K562 (cell line): ENCODE results near the gene HOXC11. TPM values are rescaled to one million over a fixed set of nuclear protein-coding genes. Genes with fewer than 3 reads are reported as not detected.

Experiments used
- ATAC-seq: fragments of 200-7000 bp; cut with Tn5 transposase; 3 replicates; pipeline ENCODE4 v1.9.1; 2020; ENCODE audit warnings: moderate library complexity
- BruUV-seq: library from RNA; stranded (reverse); fragments of 400-500 nt; replicated peaks from 2 replicates; lab custom pipeline; 2021; lab: Mats Ljungman, UMichigan
- CTCF ChIA-PET: fragments of 300-600 bp; formaldehyde crosslinking; extraction: SDS; loops from one replicate; lab custom pipeline; 2021; ENCODE audit warnings: low intra/inter-chr PET ratio; lab: Yijun Ruan, JAX
- POLR2A ChIA-PET: fragments of 300-600, 350-650 bp; sonication (Branson Sonifier 250); formaldehyde crosslinking; extraction: SDS; loops from one replicate; lab custom pipeline; 2021; ENCODE audit warnings: antibody characterized with exemption, inconsistent platforms; lab: Yijun Ruan, JAX
- DNase-seq, 4 experiments: peaks; one replicate each; pipeline versions ENCODE4 v3.0.0 to v3.0.0-alpha.2; 2011 to 2018; ENCODE audit warnings: low spot score in 3 of 4, mixed read lengths in 3 of 4; ENCODE audit errors: extremely low read depth in 1 of 4
- FAIRE-seq: peaks from 2 replicates; lab custom pipeline; 2011; peaks lifted over from hg19 to GRCh38; lab: Jason Lieb, UNC
- H2AFZ ChIP-seq: 2 replicates; pipeline ENCODE4 v1.6.0; 2011; ENCODE audit warnings: low read depth, low read length, control low read depth, inconsistent platforms
- H3K27ac ChIP-seq: fragments of 200-600 bp; 3 replicates; pipeline ENCODE4 v1.8.0; 2011; ENCODE audit warnings: low read depth, mild to moderate bottlenecking, control low read depth, inconsistent platforms, low read length, moderate library complexity, mixed read lengths; ENCODE audit errors: extremely low read depth
- H3K27me3 ChIP-seq, 2 experiments: fragments of 300-600 bp in 1 of 2; 2 replicates in 1 of 2; 3 replicates in 1 of 2; pipeline versions ENCODE4 v1.6.0 to v1.8.0; 2011; ENCODE audit warnings: inconsistent platforms in 2 of 2, low read length in 2 of 2, mild to moderate bottlenecking in 1 of 2, mixed read lengths in 1 of 2, moderate library complexity in 1 of 2; ENCODE audit not compliant: control insufficient read depth in 2 of 2, insufficient read depth in 2 of 2
- H3K36me3 ChIP-seq: fragments of 300-600 bp; 3 replicates; pipeline ENCODE4 v1.8.0; 2011; ENCODE audit warnings: mild to moderate bottlenecking, low read length, inconsistent platforms; ENCODE audit not compliant: control insufficient read depth, insufficient read depth
- H3K4me1 ChIP-seq, 2 experiments: fragments of 200-600 bp in 1 of 2; replicated peaks in 1 of 2; 2 replicates in 1 of 2; 3 replicates in 1 of 2; pipeline versions ENCODE4 v1.5.1 to v1.8.0; 2011; ENCODE audit warnings: inconsistent platforms in 2 of 2, low read length in 2 of 2, mild to moderate bottlenecking in 1 of 2, mixed read lengths in 1 of 2, moderate library complexity in 1 of 2; ENCODE audit not compliant: control insufficient read depth in 2 of 2, insufficient read depth in 2 of 2
- H3K4me2 ChIP-seq: 2 replicates; pipeline ENCODE4 v1.6.1; 2011; ENCODE audit warnings: low read length, control low read depth, inconsistent platforms, mixed read lengths; ENCODE audit not compliant: insufficient read depth
- H3K4me3 ChIP-seq: fragments of 200-600 bp; sonication (generic), shearing (Covaris generic); 2 replicates; pipeline ENCODE4 v1.5.1; 2016; ENCODE audit warnings: control low read depth, inconsistent platforms
- H3K79me2 ChIP-seq: fragments of 200-600 bp; 3 replicates; pipeline ENCODE4 v1.8.0; 2011; ENCODE audit warnings: low read length, inconsistent platforms; ENCODE audit not compliant: control insufficient read depth, insufficient read depth
- H3K9ac ChIP-seq, 2 experiments: 2 replicates each; pipeline versions ENCODE4 v1.6.0 to v1.6.1; 2011; ENCODE audit warnings: low read depth in 2 of 2, low read length in 2 of 2, control low read depth in 1 of 2, inconsistent platforms in 1 of 2, mild to moderate bottlenecking in 1 of 2, mixed read lengths in 1 of 2; ENCODE audit not compliant: insufficient read depth in 1 of 2
- H3K9me1 ChIP-seq: one replicate; pipeline ENCODE4 v1.6.0; 2011; ENCODE audit warnings: inconsistent platforms, mild to moderate bottlenecking, low read length, moderate library complexity; ENCODE audit not compliant: control insufficient read depth, insufficient read depth
- H3K9me3 ChIP-seq: replicated peaks from 2 replicates; pipeline ENCODE4 v1.5.1; 2011; ENCODE audit warnings: low read depth, low read length, inconsistent platforms; ENCODE audit not compliant: control insufficient read depth, insufficient read depth
- H4K20me1 ChIP-seq: replicated peaks from 2 replicates; pipeline ENCODE4 v1.6.1; 2011; ENCODE audit warnings: low read length, inconsistent platforms, mixed read lengths; ENCODE audit not compliant: control insufficient read depth, insufficient read depth
- GATAD2A ChIP-seq: fragments of 450-650 bp; IDR thresholded peaks from 2 replicates; pipeline ENCODE4 v1.6.1; 2017
- HNRNPH1 ChIP-seq: fragments of 200-400 bp; formaldehyde crosslinking; optimal IDR thresholded peaks from 2 replicates; pipeline ENCODE3; 2017; ENCODE audit warnings: low read depth, mild to moderate bottlenecking, low read length, moderate library complexity
- MXI1 ChIP-seq: IDR thresholded peaks from 2 replicates; pipeline ENCODE4 v1.6.1; 2011; ENCODE audit warnings: low read depth, mild to moderate bottlenecking, improper control_type of control experiment, low read length
- NCOA1 ChIP-seq: fragments of 450-650 bp; IDR thresholded peaks from 2 replicates; pipeline ENCODE4 v1.6.1; 2016; ENCODE audit warnings: low read depth
- RFX7 ChIP-seq: fragments of 250-450 bp; sonication (Bioruptor Pico); IDR thresholded peaks from 2 replicates; pipeline ENCODE4 v1.5.1; 2021; ENCODE audit warnings: mild to moderate bottlenecking
- TCF7 ChIP-seq: sonication (generic); IDR thresholded peaks from 2 replicates; pipeline ENCODE4 v1.6.1; 2016; ENCODE audit warnings: antibody characterized with exemption, borderline replicate concordance
- ZNF12 ChIP-seq: sonication (generic); formaldehyde crosslinking; IDR thresholded peaks from 2 replicates; pipeline ENCODE4 v1.4.0; 2020; ENCODE audit warnings: mild to moderate bottlenecking, missing genetic modification reagents
- ZNF717 ChIP-seq: fragments of 250-450 bp; sonication (Bioruptor Pico); IDR thresholded peaks from 2 replicates; pipeline ENCODE4 v1.5.0; 2021
- WGBS: fragments of 100-300 bp; shearing (Covaris generic); methylation state at CpG from one replicate; pipeline ENCODE4 v1.1.6; 2016; ENCODE audit warnings: low coverage, mixed read lengths; ENCODE audit not compliant: insufficient coverage; ENCODE audit errors: missing lambda C conversion rate; 5-methylcytosine and 5-hydroxymethylcytosine counted together
- in situ Hi-C: fragments of 300-500 bp; cut with MboI; formaldehyde crosslinking; loops from 4 replicates; pipeline ENCODE4 v1.15.0; 2018; ENCODE audit warnings: inconsistent platforms, mixed read lengths
- intact Hi-C: fragments of 100-400 bp; cut with micrococcal nuclease; formaldehyde crosslinking; loops from 2 replicates; pipeline ENCODE4 v1.14.2; 2022
- polyA plus RNA-seq, 8 experiments: library from polyadenylated mRNA; depleted of rRNA in 4 of 8; stranded (reverse) in 5 of 8; unstranded in 3 of 8; fragments of >200 nt; fragmentation: Nextera tagmentation in 2 of 8; fragmentation: Illumina TruSeq in 1 of 8; extraction: Ambion mirVana in 2 of 8; extraction: Trizol in 1 of 8; gene quantifications; 2 replicates each; pipeline versions ENCODE4 v1.2.1 to v1.2.3, GENCODE V29; 2011 to 2014; ENCODE audit warnings: inconsistent platforms in 1 of 8, missing spikeins in 1 of 8
- total RNA-seq, 7 experiments: library from RNA; depleted of rRNA in 6 of 7; stranded (reverse); fragments of >200 nt in 6 of 7; fragmentation: Illumina TruSeq in 2 of 7; extraction: Trizol in 2 of 7; gene quantifications; 2 replicates each; pipeline versions ENCODE4 v1.2.1 to v1.2.3, GENCODE V29; 2011 to 2021; ENCODE audit warnings: low replicate concordance in 1 of 7
- TF ChIP-seq, protein P1 (sequence below), 2 experiments: IDR thresholded peaks; 2 replicates each; pipeline ENCODE4 v1.6.1; 2011; ENCODE audit warnings: borderline replicate concordance in 1 of 2, control low read depth in 1 of 2, low read depth in 1 of 2, low read length in 1 of 2, mild to moderate bottlenecking in 1 of 2, mixed read lengths in 1 of 2, moderate library complexity in 1 of 2; ENCODE audit not compliant: insufficient read depth in 1 of 2, insufficient read length in 1 of 2, poor library complexity in 1 of 2, severe bottlenecking in 1 of 2; ENCODE audit errors: extremely low read depth in 1 of 2
- TF ChIP-seq, protein P2 (sequence below): sonication (generic); IDR thresholded peaks from 2 replicates; pipeline ENCODE4 v1.6.1; 2016
- TF ChIP-seq, protein P3 (sequence below): sonication (generic); formaldehyde crosslinking; IDR thresholded peaks from 2 replicates; pipeline ENCODE4 v1.8.1; 2023; ENCODE audit warnings: mild to moderate bottlenecking, missing genetic modification reagents, moderate library complexity
- TF ChIP-seq, protein P4 (sequence below): fragments of 200-800 bp; sonication (Bioruptor generic); IDR thresholded peaks from 2 replicates; pipeline ENCODE4 v1.6.1; 2017; ENCODE audit warnings: missing genetic modification characterization, missing compliant biosample characterization
- TF ChIP-seq, protein P5 (sequence below): IDR thresholded peaks from 2 replicates; pipeline ENCODE4 v1.6.1; 2016; ENCODE audit warnings: missing genetic modification characterization, missing compliant biosample characterization

Gene HOXC11
- total and polyA plus RNA-seq, 9 of the 15 experiments (the other 6 are each of a cell fraction or from before 2014, with no cell fraction given), result not detected

DNA sequence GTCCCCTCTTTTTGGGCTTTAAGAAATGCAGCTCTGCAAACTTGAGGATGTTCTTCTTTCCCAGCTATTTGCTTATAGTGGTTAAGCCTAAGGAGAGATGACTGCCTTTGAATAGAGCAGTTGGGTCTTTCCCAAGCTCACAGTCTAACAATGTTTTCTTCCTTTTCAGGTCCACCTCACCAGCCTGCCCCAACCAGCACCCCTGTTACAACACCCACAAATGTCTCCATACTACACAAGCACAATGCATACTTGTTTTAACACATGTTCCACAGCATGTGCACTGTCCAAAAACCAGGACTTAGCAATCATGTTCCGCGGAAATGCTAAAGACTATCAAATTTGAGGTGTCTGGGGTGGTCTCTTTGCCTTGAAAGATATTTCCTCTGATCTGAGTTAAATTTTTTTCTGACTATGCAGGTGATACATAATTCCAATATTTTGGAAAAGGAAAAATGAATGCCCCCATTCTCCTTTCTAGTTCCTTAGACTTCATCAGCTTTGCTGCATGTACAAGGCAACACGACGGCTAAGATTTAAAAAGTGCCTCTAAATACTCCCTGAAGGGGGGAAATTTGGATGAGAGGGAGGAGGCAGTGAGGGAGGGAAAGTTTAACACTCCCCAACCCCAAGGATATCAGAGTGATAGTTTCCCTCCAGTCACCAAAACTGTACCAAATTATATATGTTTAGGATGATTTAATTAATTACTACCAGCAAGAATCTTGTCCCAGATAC lies 40.9 kb upstream of the HOXC11 start (continued):
- TF ChIP-seq MXI1 (no peak), GATAD2A (no peak), TCF7 (no peak), HNRNPH1 (no peak)
- TF ChIP-seq, protein P1, sequence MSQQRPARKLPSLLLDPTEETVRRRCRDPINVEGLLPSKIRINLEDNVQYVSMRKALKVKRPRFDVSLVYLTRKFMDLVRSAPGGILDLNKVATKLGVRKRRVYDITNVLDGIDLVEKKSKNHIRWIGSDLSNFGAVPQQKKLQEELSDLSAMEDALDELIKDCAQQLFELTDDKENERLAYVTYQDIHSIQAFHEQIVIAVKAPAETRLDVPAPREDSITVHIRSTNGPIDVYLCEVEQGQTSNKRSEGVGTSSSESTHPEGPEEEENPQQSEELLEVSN (IDR thresholded peaks at IDR 0.05; ENCODE audit: borderline replicate concordance in 1 of 2, extremely low read depth in 1 of 2, insufficient read depth in 1 of 2, insufficient read length in 1 of 2, low read depth in 1 of 2, low read length in 1 of 2, poor library complexity in 1 of 2, severe bottlenecking in 1 of 2), result no peak
- TF ChIP-seq, protein P2, sequence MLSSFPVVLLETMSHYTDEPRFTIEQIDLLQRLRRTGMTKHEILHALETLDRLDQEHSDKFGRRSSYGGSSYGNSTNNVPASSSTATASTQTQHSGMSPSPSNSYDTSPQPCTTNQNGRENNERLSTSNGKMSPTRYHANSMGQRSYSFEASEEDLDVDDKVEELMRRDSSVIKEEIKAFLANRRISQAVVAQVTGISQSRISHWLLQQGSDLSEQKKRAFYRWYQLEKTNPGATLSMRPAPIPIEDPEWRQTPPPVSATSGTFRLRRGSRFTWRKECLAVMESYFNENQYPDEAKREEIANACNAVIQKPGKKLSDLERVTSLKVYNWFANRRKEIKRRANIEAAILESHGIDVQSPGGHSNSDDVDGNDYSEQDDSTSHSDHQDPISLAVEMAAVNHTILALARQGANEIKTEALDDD, result no peak
- TF ChIP-seq, all 486 proteins: peak for 0

DNA sequence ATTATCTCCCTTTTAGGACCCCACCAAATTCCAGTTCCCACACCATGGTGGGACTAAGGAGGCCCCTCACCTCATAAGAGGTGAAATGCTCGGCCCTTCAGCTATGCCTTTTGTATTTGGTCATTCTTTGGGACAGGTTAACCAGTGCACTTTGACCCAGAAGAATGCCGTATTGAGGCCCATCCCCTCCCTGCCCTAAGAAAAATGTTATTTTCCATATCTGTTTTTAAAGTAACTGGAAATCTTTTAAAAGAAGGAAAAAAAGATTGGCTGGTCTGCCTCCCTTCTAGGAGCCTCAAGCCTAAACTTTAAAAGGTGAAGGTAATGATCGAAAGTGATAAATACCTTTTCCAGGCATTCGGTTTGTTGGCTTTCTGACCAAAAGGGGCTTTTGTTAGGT lies 40.0 kb upstream of the HOXC11 start:
- Histone ChIP-seq H3K9me3 (no peaks in the 10 kb centered on the region), H3K9ac (no peak overlapping the region), H3K9me1 (no peaks in the 10 kb centered on the region), H3K4me2 (no peak overlapping the region), H3K36me3 (no peaks in the 10 kb centered on the region), H4K20me1 (no peaks in the 10 kb centered on the region), H3K4me1 (peaks cover 0 to 4% of the 10 kb centered on the region in 2 experiments; a peak in 2 of 5 replicates), H2AFZ (no peak overlapping the region), H3K27me3 (peaks cover 51 to 74% of the 10 kb centered on the region in 2 experiments), H3K27ac (no peak overlapping the region), H3K4me3 (no peak overlapping the region), H3K79me2 (no peaks in the 10 kb centered on the region)
- FAIRE-seq (no peak), ATAC-seq (no peak), DNase-seq (no peak)
- intact Hi-C loops, result no loop called here
- ChIA-PET POLR2A (interaction anchor here (0.7 to 1.2 kb wide), 2 partner anchors 16 to 233 kb away, joined by 3 read pairs; no protein-coding TSS in a partner anchor), CTCF (no interaction called here)
- WGBS, result 0% methylated on average over 4 of the region's 4 CpGs
- TF ChIP-seq, protein P3, sequence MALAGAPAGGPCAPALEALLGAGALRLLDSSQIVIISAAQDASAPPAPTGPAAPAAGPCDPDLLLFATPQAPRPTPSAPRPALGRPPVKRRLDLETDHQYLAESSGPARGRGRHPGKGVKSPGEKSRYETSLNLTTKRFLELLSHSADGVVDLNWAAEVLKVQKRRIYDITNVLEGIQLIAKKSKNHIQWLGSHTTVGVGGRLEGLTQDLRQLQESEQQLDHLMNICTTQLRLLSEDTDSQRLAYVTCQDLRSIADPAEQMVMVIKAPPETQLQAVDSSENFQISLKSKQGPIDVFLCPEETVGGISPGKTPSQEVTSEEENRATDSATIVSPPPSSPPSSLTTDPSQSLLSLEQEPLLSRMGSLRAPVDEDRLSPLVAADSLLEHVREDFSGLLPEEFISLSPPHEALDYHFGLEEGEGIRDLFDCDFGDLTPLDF (CRISPR knock-in tag), result no peak
- TF ChIP-seq ZNF717 (CRISPR knock-in tag) (no peak), RFX7 (CRISPR knock-in tag) (no peak), ZNF12 (CRISPR knock-in tag) (no peak), NCOA1 (no peak)
- TF ChIP-seq, protein P4, sequence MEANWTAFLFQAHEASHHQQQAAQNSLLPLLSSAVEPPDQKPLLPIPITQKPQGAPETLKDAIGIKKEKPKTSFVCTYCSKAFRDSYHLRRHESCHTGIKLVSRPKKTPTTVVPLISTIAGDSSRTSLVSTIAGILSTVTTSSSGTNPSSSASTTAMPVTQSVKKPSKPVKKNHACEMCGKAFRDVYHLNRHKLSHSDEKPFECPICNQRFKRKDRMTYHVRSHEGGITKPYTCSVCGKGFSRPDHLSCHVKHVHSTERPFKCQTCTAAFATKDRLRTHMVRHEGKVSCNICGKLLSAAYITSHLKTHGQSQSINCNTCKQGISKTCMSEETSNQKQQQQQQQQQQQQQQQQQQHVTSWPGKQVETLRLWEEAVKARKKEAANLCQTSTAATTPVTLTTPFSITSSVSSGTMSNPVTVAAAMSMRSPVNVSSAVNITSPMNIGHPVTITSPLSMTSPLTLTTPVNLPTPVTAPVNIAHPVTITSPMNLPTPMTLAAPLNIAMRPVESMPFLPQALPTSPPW (CRISPR knock-in tag), result no peak
- TF ChIP-seq, protein P5, sequence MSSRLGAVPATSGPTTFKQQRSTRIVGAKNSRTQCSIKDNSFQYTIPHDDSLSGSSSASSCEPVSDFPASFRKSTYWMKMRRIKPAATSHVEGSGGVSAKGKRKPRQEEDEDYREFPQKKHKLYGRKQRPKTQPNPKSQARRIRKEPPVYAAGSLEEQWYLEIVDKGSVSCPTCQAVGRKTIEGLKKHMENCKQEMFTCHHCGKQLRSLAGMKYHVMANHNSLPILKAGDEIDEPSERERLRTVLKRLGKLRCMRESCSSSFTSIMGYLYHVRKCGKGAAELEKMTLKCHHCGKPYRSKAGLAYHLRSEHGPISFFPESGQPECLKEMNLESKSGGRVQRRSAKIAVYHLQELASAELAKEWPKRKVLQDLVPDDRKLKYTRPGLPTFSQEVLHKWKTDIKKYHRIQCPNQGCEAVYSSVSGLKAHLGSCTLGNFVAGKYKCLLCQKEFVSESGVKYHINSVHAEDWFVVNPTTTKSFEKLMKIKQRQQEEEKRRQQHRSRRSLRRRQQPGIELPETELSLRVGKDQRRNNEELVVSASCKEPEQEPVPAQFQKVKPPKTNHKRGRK (tag), result no peak
- no TSS peak for BruUV-seq
- in situ Hi-C loops, result no loop called here
